ENCODE results near the gene UNC5B. TPM values are rescaled to one million over a fixed set of nuclear protein-coding genes. Genes with fewer than 3 reads are reported as not detected.

The UNC5B gene
- total RNA-seq, 2 donors from 2014 or later = 0.04 TPM; not detected in 1

DNA sequence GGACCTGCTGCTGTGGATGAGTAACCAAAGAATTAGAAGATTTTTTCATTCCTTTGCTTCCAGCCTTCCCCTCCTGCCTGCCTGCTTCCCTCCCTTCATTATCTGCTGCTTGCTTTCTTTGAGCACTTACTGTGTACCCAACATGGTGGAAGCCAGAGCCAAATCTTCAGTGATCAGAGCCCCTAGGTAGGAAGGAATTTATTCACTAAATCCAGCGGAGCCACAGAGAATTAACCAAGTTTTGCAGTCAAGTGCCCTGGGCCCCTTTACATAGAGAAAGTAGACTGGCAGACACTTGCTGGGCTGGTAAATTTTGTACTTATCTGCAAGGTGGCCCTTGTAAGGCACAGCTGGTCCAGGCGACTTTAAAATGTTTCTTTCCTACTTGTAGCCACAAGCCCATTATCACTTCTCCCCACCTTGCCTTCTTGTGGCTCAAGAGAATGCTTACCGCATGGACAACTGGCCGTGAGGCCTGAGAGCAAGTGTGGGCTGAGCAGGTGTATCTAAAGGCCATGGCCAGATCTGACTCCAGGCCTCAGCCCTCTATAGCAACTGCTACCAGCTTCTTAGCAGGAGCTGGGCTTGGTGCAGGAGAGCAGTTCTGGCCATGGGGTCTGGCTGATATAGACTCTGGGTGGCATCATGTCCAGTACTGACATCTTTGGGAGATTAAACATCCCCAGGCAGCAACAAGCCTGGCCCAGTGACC lies 11.1 kb downstream of the UNC5B start:
- no peak overlapping the region for H3K4me3 Mint-ChIP-seq
- no peaks in the 10 kb centered on the region for H3K36me3 Mint-ChIP-seq (ENCODE audit: low read depth)
- H3K4me1 Mint-ChIP-seq = no peaks in the 10 kb centered on the region
- no peak overlapping the region for H3K27ac Mint-ChIP-seq
- no peak for ATAC-seq (replicated peaks)
- H3K9me3 Mint-ChIP-seq = no peaks in the 10 kb centered on the region
- H3K27me3 Mint-ChIP-seq = peaks cover 12% of the 10 kb centered on the region

DNA sequence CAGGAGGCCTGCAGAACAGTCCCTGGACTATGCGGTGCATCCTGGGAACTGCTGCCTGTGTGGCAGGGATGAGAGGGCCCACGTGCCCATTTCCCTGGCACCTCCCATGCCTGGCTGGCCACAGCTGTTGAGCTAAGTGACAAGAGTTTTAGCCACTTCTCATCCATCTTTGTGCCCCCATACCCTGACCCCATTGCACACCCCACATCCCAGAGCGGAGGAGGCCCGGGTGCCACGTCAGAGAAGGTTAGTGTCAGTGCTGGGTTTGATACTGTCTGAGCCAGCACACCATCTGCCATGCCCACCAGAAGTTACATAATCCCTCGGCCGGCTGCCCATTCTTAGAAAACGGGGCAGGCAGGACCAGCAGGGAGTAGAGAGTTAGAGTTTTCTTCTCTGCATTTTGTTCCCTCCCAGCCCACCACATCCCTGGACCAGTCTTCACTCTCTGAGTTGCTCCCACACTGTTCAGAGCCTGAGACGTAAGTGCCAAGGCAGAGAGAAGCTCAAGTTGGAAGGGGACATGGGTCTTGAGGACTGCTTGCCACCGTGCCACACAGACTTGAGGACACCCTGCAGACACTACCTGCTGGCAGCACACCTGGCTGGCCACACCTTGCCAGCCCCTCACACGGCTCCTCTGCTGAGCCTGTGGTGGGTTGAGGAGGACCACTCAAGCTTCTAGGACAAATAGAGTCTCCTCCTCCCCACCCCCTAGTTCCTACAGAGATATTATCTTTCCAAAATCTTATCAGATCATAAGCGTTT lies 13.1 kb downstream of the UNC5B start:
- Mint-ChIP-seq H3K27ac (no peak overlapping the region), H3K27me3 (peaks cover 8% of the 10 kb centered on the region), H3K36me3 (ENCODE audit: low read depth) (no peaks in the 10 kb centered on the region), H3K4me3 (no peak overlapping the region), H3K4me1 (no peaks in the 10 kb centered on the region), H3K9me3 (no peaks in the 10 kb centered on the region)
- ATAC-seq (replicated peaks) = no peak

DNA sequence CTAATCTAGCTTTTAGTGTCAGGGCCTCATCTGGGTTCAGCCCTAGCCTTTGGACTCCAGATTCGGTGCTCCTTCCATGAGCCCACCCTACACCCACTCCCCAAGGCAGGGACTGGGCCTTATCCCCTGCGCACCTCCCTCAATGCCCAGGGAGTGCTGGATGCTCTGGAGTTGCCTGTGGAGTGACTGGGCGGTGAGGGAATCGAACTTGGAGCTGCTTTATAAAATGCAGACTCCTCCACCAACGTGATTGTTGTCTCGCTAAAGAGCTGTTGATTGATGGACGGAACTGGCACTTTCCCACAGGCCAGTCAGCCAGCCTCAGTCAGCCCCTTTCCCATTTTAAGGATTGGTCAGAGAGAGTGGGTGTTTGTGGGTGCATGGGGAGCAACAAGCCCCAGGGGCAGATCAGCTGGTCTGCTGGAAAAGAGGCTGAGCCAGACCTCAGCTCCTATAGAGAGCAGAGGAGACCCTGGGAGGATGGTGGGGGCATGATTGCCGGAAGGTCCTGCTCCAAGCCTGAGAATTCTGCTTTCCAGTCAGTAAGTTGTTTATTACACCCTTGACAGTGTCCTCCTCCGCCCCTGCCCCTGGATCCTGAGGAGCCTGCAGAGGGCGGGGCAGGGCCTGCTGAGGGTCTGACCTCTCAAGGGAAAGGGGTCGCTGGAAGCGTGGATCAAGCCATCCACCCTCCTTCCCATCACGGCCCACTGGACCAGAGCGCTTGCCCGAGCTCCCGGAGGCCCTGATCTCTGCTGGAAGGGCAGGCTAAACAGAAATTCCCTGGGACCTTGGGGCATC lies 16.7 kb downstream of the UNC5B start:
- Mint-ChIP-seq H3K36me3 (ENCODE audit: low read depth) (no peaks in the 10 kb centered on the region), H3K27ac (no peak overlapping the region), H3K4me3 (no peak overlapping the region), H3K27me3 (peaks cover 12% of the 10 kb centered on the region), H3K9me3 (no peaks in the 10 kb centered on the region), H3K4me1 (no peaks in the 10 kb centered on the region)
- no peak for ATAC-seq (replicated peaks)

DNA sequence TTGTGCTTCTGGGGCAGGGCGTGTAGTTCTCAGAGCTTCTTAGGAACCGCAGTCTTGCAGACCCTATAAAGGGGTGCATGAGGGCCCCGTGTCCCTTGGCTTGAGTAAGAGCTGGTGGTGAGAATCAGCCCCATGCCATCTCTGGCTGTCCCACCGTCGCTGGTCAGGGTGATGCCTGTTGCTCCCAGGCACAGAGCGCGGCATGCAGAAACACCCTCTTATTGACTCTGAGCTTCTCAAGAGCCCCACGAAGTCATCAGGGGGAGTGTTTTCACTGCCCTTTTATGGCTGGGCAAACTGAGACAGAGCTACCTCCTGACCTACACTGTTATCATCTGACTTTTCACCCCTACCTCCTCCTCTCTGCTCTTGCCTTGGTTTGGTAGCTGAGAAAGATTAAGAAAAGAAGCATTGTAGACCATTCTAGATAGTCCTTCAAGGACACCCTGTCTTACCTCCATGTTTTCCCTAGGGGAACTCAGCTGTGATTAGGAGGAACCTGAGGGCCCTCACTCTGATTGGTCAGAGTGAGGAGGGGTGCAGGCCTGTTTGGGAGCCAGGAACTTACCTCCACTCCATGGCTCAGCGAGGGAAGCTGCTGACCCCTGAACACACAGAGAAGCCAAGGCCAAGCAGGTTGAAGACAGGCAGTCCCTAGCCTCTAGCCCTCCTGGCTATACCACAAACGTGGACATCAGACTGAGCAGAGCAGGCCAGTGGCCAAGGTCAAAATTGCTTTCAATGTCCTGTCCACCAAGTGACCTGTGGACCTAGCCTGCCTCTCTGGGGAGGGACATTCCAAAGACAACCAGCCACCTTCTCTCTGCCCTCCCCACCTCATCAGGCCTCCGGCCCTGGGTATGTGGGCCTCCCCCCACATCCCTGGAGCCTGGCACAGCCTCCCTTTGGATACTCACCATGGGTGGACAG lies 17.6 kb downstream of the UNC5B start:
- Mint-ChIP-seq H3K4me3 (no peak overlapping the region), H3K4me1 (no peaks in the 10 kb centered on the region), H3K27me3 (peaks cover 12% of the 10 kb centered on the region), H3K27ac (no peak overlapping the region), H3K36me3 (ENCODE audit: low read depth) (no peaks in the 10 kb centered on the region), H3K9me3 (no peaks in the 10 kb centered on the region)
- no peak for ATAC-seq (replicated peaks)

DNA sequence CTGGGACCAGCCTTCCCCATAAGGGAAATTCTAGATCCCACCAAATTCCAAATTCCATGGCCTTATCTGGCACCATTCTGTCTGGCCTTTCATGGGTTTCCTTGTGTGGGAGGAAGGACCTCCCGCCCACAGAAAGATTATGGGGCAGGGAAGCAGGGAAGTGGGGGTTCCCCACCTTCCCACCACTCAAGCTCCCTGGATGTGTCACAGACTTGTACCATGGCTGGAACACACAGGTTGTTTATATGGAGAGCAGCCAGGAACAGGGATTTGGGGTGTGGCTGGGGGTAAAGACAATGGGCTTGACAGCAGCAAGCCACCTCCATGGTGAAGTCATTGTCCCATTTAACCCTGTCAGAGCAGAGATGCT lies 18.3 kb downstream of the UNC5B start:
- Mint-ChIP-seq H3K27me3 (peaks cover 12% of the 10 kb centered on the region), H3K36me3 (ENCODE audit: low read depth) (no peaks in the 10 kb centered on the region), H3K4me3 (no peak overlapping the region), H3K27ac (no peak overlapping the region), H3K4me1 (no peaks in the 10 kb centered on the region), H3K9me3 (no peaks in the 10 kb centered on the region)
- ATAC-seq (replicated peaks) = no peak

DNA sequence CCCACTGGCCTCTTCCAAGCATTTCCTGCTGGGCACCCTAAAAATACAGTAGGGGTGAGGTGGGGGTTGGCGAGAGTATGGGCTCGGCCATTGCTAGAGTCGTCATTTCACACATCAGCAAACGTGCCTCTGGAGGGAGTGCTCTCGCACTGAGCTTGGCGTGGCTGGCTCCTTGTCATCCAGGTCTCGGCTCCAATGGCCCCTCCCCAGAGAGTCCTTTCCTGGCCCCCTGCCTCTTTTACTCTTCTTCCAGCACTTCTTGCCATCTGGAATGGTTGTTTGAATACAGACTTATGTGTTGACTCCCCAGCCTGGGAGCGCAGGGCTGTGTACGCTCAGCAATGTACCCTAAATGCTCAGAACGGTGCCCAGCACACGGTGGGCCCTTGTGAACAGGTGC lies 18.8 kb downstream of the UNC5B start:
- Mint-ChIP-seq H3K27me3 (peaks cover 12% of the 10 kb centered on the region), H3K4me3 (no peak overlapping the region), H3K9me3 (no peaks in the 10 kb centered on the region), H3K36me3 (ENCODE audit: low read depth) (no peaks in the 10 kb centered on the region), H3K4me1 (no peaks in the 10 kb centered on the region), H3K27ac (no peak overlapping the region)
- no peak for ATAC-seq (replicated peaks)

DNA sequence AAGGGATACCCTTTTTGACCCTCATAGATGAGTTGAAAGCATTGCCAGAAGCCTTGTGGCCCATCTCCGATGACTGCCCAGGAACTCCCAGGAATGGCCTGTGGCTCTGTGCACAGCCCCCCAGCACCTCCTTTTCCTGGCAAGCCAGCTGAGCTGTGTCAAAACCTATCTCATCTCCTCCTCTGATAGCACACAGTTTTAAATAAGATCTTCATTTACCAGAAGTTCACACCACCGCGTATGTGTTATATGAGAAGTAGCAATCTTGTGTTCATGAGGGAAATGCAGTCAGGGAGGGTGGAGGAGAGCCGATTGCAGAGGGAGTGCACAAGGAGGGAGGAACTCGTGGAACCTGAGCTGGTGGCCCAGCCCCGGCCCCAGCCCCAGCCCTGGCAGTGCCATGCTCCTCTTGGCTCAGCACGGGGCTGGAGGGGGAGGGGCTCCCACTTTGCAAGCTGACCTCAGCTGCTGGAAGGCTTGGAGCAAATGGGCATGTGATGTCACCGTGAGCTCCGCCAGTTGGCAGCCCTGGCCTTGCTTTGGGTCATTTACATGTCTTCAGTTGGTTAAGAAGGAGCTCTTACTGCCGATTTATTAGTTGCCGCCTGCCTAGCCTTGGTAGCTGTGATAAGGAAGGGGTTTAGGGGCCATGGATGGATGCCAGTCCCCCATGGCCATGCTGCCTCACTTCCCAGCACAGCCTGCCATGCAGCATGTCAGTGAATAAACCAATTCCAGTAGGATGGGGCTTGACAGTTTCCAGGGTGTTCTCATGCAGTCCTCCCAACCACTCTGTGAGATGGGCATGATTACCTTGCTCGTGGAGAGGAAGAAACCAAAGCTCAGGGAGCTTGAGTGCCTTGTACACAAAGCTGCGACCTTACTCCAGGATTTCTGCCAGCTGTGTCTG lies 20.0 kb downstream of the UNC5B start:
- no peaks in the 10 kb centered on the region for H3K4me1 Mint-ChIP-seq
- H3K4me3 Mint-ChIP-seq = no peak overlapping the region
- no peak for ATAC-seq (replicated peaks)
- H3K9me3 Mint-ChIP-seq = no peaks in the 10 kb centered on the region
- no peak overlapping the region for H3K27ac Mint-ChIP-seq
- no peaks in the 10 kb centered on the region for H3K36me3 Mint-ChIP-seq (ENCODE audit: low read depth)
- H3K27me3 Mint-ChIP-seq = peaks cover 7% of the 10 kb centered on the region

DNA sequence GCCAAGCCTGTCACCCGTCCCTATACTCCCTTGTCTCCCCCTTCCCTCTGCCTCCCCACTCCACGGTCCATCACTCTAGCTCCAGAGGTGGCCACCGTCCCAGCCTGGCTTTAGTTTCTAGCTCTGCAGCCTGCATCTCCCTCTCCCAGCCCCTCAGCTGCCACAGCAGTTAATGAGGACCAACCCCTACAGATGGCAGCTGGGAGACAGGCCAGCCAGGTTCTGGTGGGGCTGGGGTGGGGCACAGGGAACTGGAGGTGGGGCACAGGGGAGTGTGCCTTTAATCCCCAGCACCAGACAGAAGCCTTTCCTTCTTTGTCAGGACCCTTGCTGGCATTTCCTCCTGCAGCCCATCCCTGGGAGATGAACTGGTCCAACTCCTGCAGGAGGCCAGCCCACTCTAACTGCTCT lies 21.1 kb downstream of the UNC5B start:
- Mint-ChIP-seq H3K9me3 (no peaks in the 10 kb centered on the region), H3K4me1 (no peaks in the 10 kb centered on the region), H3K4me3 (no peak overlapping the region), H3K27me3 (peaks cover 7% of the 10 kb centered on the region), H3K27ac (no peak overlapping the region), H3K36me3 (ENCODE audit: low read depth) (no peaks in the 10 kb centered on the region)
- ATAC-seq (replicated peaks) = no peak

DNA sequence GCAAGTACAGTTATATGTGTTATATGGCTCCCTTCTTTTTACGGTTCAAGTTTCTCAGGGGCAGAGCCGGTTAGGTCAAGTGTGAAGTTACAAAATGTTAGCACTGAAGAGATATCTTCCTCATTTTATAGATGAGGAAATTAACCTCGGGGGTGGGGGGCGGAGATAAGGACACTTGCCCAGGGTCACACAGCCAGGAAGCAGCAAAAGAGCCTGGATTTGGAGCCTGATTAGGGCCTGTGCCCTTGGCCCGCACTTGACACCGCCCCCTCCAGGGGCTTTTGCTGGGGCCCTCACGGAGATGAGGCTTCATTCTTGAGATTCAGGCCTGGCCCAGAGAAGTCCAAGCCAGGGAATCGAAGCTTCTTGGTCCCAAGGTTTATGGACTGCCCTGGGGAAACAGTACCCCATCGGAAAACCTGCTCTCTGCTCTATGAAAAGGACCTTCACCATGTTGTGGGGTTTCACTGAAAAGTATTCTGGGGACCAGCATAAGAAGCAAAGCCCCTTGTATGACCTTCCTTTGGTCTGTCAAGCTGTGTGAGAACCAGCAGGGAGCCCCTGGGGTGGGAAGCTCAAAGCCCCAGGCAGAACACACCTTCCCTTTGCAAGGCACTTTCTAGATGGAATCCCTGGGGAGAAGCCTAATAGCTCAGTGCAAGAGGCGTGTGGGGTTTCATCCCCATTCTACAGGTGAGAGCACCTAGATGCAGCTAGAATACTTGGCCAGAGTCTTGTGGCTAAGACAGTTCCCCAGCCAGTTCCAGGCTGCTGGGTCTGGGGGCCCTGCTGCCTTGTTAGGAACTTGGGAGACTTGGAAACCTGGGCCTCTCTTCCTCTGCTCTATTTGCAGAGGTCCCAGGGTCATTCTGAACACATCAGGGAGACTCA lies 21.9 kb downstream of the UNC5B start:
- no peak for ATAC-seq (replicated peaks)
- H3K27ac Mint-ChIP-seq = no peak overlapping the region
- H3K36me3 Mint-ChIP-seq (ENCODE audit: low read depth) = no peaks in the 10 kb centered on the region
- peaks cover 7% of the 10 kb centered on the region for H3K27me3 Mint-ChIP-seq
- H3K4me1 Mint-ChIP-seq = no peaks in the 10 kb centered on the region
- no peak overlapping the region for H3K4me3 Mint-ChIP-seq
- no peaks in the 10 kb centered on the region for H3K9me3 Mint-ChIP-seq

DNA sequence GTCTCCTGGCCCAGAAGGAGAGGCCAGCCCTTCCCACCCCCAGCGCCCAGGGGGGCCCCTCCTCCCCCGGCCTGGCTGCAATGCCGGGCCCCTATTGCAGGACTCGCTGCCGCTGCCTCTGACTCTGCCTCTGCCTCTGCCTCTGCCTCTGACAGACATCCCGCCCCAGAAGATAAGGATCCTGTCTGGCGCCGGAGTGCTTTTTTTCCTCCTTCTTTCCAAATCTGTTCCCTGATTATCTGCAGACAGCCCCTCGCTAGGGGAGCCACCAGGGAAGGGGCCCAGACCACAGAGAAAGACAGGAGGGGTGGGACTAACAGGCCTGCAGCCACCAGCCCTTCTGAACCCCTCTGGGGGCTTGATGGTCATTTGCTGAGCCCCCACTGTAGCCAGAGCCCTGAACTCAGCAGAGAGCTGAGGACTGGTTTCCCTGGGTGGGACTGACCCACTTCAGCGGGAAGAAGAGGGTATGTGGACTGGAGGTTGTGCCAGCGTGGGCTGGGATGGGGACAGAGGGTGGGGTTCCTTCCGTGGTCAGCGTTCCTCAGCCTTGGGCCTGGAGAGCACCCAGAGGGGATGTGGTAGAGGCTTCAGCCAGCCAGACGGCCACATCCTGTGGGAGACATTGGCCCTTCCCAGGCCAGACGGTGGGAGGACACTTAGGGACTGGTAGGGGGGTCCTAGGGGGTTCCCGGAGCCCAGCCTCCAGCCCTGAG lies 22.8 kb downstream of the UNC5B start:
- Mint-ChIP-seq H3K4me3 (no peak overlapping the region), H3K9me3 (no peaks in the 10 kb centered on the region), H3K4me1 (no peaks in the 10 kb centered on the region), H3K27me3 (peaks cover 7% of the 10 kb centered on the region), H3K36me3 (ENCODE audit: low read depth) (no peaks in the 10 kb centered on the region), H3K27ac (no peak overlapping the region)
- no peak for ATAC-seq (replicated peaks)

DNA sequence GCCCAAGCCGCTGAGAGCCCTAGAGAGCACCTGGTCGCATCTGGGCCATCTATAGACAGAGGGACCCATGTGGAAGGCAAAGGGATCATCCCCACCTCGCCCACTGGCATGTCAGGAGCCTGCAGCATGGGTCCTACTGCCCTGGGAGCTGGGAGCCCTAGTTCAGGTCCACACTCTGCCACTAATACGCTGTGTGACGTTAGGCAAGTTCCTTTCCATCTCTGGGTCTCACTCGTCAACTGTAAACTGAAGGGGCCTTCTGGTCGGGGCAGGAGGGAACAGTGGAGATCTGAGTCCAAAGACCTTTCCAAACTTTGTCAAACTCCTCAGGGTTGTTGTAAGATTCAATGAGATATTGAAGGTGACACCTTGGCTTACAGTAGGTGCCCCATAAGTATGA lies 23.4 kb downstream of the UNC5B start:
- Mint-ChIP-seq H3K9me3 (no peaks in the 10 kb centered on the region), H3K27ac (no peak overlapping the region), H3K27me3 (peaks cover 7% of the 10 kb centered on the region), H3K4me1 (no peaks in the 10 kb centered on the region), H3K4me3 (no peak overlapping the region), H3K36me3 (ENCODE audit: low read depth) (no peaks in the 10 kb centered on the region)
- ATAC-seq (replicated peaks) = no peak

DNA sequence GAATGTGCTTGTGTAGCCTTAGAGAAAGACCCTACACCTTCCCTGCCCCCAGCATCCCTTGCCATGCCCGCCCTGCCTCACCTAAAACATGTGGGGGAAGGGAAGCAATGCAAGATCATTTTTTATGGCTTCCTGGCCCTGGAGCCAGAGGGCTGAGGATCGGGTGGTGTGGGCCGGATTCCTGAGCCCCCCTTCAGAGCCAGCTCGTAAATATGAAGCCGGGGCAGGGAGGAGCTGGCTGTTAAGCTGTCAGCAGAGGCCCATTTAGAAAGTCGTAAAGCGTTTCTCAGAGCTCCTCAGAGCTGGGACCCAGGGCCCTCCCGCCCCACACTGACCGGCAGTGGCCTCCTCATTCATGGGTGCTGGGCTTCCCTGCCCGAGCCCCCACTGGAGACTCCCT lies 23.9 kb downstream of the UNC5B start:
- no peak overlapping the region for H3K27ac Mint-ChIP-seq
- no peak for ATAC-seq (replicated peaks)
- H3K27me3 Mint-ChIP-seq = peaks cover 7% of the 10 kb centered on the region
- no peak overlapping the region for H3K4me3 Mint-ChIP-seq
- H3K9me3 Mint-ChIP-seq = no peaks in the 10 kb centered on the region
- H3K4me1 Mint-ChIP-seq = no peaks in the 10 kb centered on the region
- no peaks in the 10 kb centered on the region for H3K36me3 Mint-ChIP-seq (ENCODE audit: low read depth)
